ENCODE results near the gene ACAA1. TPM values are rescaled to one million over a fixed set of nuclear protein-coding genes. Genes with fewer than 3 reads are reported as not detected.

The ACAA1 gene
- total and polyA plus RNA-seq, 10 of the 15 experiments (the other 5 are each of a cell fraction or from before 2014, with no cell fraction given): 5.7 to 85.4 (median 60.6) TPM

DNA sequence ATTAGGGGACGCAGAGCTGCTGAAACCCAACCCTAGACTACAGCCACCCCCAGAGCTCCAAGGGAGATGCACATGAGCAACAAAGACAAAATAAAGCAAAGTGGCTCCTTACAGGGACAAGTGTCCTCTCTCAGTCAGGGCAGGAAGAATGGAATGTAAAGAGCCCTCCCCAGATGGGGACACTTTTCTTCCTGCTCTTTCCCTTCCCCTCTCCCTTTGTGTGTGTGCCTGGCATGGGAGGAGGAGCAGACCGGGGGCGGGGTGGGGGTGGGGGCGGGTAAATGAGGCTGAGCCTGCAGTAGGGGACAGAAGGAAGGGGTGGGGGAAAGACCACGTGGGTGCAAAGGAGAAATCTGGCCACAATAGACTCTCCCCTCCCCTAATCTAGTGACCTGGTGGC is 37.4 kb downstream of the ACAA1 start:
- ChIA-PET POLR2A (no interaction called here), SMC1A (ENCODE audit: uncharacterized antibody, unreplicated experiment) (no interaction called here), RAD21 (ENCODE audit: unreplicated experiment) (no interaction called here), CTCF (no interaction called here)
- H3K4me3 ChIP-seq: no peak overlapping the region
- H3K4me1 ChIP-seq (ENCODE audit: control insufficient read depth, insufficient read depth, low read length): no peaks in the 10 kb centered on the region
- no peak overlapping the region for H3K4me2 ChIP-seq (ENCODE audit: control insufficient read depth, insufficient read depth)
- ATAC-seq (no peak), DNase-seq (ENCODE audit: low read depth, low spot score) (no peak), FAIRE-seq (no peak)
- no peak overlapping the region for H2AFZ ChIP-seq (ENCODE audit: control insufficient read depth, low read depth, low read length)
- TF ChIP-seq TARDBP (IDR thresholded peaks at IDR 0.05; ENCODE audit: borderline replicate concordance) (no peak), IRF3 (IDR thresholded peaks at IDR 0.05) (no peak), ETV6 (conservative IDR thresholded peaks at IDR 0.05 in 1 of 2, IDR thresholded peaks at IDR 0.05 in 1 of 2; ENCODE audit: borderline replicate concordance in 1 of 2, low read depth in 1 of 2) (no peak), SIN3A (IDR thresholded peaks at IDR 0.05; ENCODE audit: low read depth, low read length) (no peak), POU2F2 (IDR thresholded peaks at IDR 0.05; ENCODE audit: borderline replicate concordance, low read depth, low read length) (no peak), STAT3 (IDR thresholded peaks at IDR 0.05; ENCODE audit: low read depth, low read length) (no peak), NRF1 (conservative IDR thresholded peaks at IDR 0.05; ENCODE audit: low read depth, low read length) (no peak), TCF3 (IDR thresholded peaks at IDR 0.05; ENCODE audit: borderline replicate concordance, insufficient read depth, low read depth, low read length) (no peak), HCFC1 (IDR thresholded peaks at IDR 0.05; ENCODE audit: low read length) (no peak), ZBTB33 (IDR thresholded peaks at IDR 0.05) (no peak), BCL11A (IDR thresholded peaks at IDR 0.05; ENCODE audit: low read depth, low read length) (no peak), PML (IDR thresholded peaks at IDR 0.05; ENCODE audit: low read length) (no peak)
- no peaks in the 10 kb centered on the region for H3K9me3 ChIP-seq (replicated peaks; ENCODE audit: control insufficient read depth, insufficient read depth, low read length)
- H3K9ac ChIP-seq (ENCODE audit: control insufficient read depth, insufficient read depth, low read length): no peak overlapping the region
- 7% methylated on average over 5 of the region's 5 CpGs for WGBS (ENCODE audit: insufficient coverage, insufficient replicate concordance, low lambda C conversion rate, missing lambda C conversion rate)
- in situ Hi-C loops (cut with MboI): no loop called here
- H3K27ac ChIP-seq (ENCODE audit: control insufficient read depth, insufficient read depth): no peak overlapping the region
- no TSS peak for BruUV-seq (replicated peaks)
- H3K79me2 ChIP-seq (ENCODE audit: control insufficient read depth, insufficient read depth, low read length): no peaks in the 10 kb centered on the region
- no peaks in the 10 kb centered on the region for H3K36me3 ChIP-seq (ENCODE audit: control insufficient read depth in 2 of 2, insufficient read depth in 2 of 2, low read length in 1 of 2)
- intact Hi-C loops (cut with micrococcal nuclease; ENCODE audit: unreplicated experiment): no loop called here
- no peaks in the 10 kb centered on the region for H4K20me1 ChIP-seq (ENCODE audit: control insufficient read depth, insufficient read depth)
- H3K27me3 ChIP-seq (replicated peaks in 1 of 2; ENCODE audit: control insufficient read depth in 2 of 2, insufficient read depth in 2 of 2, low read length in 1 of 2): peaks cover 0 to 2% of the 10 kb centered on the region in 2 experiments; a peak in 2 of 4 replicates

Measured in GM12878 (cell line).